HEK293 (cell line): Measurements from ENCODE around the gene CD300E.

Experiments used
- PRDM1 ChIP-seq: fragments of 450-650 bp; formaldehyde crosslinking; IDR thresholded peaks from 2 replicates; pipeline ENCODE4; 2016; ENCODE audit warnings: missing biosample characterization, missing genetic modification characterization
- ZNF133 ChIP-seq: fragments of 450-650 bp; formaldehyde crosslinking; IDR thresholded peaks from 2 replicates; pipeline ENCODE4 v1.5.1; 2016; ENCODE audit warnings: missing biosample characterization, missing genetic modification characterization
- ZNF24 ChIP-seq: fragments of 450-650 bp; formaldehyde crosslinking; IDR thresholded peaks from 2 replicates; pipeline ENCODE4 v1.5.1; 2016; ENCODE audit warnings: missing biosample characterization, missing genetic modification characterization
- ZNF510 ChIP-seq: fragments of 450-650 bp; formaldehyde crosslinking; IDR thresholded peaks from 2 replicates; pipeline ENCODE4 v1.5.1; 2018; ENCODE audit warnings: mild to moderate bottlenecking, missing genetic modification characterization, missing biosample characterization; ENCODE audit not compliant: insufficient replicate concordance
- ZNF548 ChIP-seq: fragments of 450-650 bp; formaldehyde crosslinking; IDR thresholded peaks from 2 replicates; pipeline ENCODE4 v1.5.1; 2016; ENCODE audit warnings: missing biosample characterization, missing genetic modification characterization
- ZNF560 ChIP-seq: fragments of 450-650 bp; formaldehyde crosslinking; IDR thresholded peaks from 2 replicates; pipeline ENCODE4 v1.5.1; 2017; ENCODE audit warnings: missing biosample characterization, missing genetic modification characterization, borderline replicate concordance
- TF ChIP-seq, protein P1 (sequence below): fragments of 450-650 bp; formaldehyde crosslinking; IDR thresholded peaks from 2 replicates; pipeline ENCODE4 v1.5.1; 2016; ENCODE audit warnings: missing biosample characterization, missing genetic modification characterization
- TF ChIP-seq, protein P2 (sequence below): fragments of 450-650 bp; formaldehyde crosslinking; IDR thresholded peaks from 2 replicates; pipeline ENCODE4 v1.5.1; 2016; ENCODE audit warnings: missing biosample characterization, missing genetic modification characterization

DNA sequence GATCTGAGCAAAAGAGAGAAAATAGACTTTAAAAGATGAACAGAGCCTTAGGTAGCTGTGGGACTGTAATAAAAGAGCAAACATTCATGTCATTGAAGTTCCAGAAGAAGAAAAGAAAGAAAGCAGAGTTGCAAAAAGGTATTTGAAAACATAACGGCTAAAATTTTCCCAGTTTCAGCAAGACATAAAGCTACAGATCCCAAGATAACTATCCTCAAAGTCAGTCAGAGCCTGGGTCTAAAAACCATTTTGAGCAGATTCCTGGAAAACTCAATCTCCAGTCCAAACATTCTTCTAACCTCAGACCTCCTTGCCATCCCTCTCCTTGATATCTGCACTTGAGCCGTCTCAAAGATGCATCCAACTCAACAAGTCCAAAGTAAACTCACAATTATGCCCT lies 20.9 kb upstream of the CD300E start:
- TF ChIP-seq, protein P1, sequence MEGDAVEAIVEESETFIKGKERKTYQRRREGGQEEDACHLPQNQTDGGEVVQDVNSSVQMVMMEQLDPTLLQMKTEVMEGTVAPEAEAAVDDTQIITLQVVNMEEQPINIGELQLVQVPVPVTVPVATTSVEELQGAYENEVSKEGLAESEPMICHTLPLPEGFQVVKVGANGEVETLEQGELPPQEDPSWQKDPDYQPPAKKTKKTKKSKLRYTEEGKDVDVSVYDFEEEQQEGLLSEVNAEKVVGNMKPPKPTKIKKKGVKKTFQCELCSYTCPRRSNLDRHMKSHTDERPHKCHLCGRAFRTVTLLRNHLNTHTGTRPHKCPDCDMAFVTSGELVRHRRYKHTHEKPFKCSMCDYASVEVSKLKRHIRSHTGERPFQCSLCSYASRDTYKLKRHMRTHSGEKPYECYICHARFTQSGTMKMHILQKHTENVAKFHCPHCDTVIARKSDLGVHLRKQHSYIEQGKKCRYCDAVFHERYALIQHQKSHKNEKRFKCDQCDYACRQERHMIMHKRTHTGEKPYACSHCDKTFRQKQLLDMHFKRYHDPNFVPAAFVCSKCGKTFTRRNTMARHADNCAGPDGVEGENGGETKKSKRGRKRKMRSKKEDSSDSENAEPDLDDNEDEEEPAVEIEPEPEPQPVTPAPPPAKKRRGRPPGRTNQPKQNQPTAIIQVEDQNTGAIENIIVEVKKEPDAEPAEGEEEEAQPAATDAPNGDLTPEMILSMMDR, result no peak
- TF ChIP-seq ZNF133 (tag by site-specific recombination) (no peak), ZNF24 (tag by site-specific recombination) (no peak), ZNF560 (tag by site-specific recombination) (no peak), PRDM1 (tag by site-specific recombination) (no peak), ZNF548 (tag by site-specific recombination) (no peak), ZNF510 (tag by site-specific recombination) (no peak)
- TF ChIP-seq, protein P2, sequence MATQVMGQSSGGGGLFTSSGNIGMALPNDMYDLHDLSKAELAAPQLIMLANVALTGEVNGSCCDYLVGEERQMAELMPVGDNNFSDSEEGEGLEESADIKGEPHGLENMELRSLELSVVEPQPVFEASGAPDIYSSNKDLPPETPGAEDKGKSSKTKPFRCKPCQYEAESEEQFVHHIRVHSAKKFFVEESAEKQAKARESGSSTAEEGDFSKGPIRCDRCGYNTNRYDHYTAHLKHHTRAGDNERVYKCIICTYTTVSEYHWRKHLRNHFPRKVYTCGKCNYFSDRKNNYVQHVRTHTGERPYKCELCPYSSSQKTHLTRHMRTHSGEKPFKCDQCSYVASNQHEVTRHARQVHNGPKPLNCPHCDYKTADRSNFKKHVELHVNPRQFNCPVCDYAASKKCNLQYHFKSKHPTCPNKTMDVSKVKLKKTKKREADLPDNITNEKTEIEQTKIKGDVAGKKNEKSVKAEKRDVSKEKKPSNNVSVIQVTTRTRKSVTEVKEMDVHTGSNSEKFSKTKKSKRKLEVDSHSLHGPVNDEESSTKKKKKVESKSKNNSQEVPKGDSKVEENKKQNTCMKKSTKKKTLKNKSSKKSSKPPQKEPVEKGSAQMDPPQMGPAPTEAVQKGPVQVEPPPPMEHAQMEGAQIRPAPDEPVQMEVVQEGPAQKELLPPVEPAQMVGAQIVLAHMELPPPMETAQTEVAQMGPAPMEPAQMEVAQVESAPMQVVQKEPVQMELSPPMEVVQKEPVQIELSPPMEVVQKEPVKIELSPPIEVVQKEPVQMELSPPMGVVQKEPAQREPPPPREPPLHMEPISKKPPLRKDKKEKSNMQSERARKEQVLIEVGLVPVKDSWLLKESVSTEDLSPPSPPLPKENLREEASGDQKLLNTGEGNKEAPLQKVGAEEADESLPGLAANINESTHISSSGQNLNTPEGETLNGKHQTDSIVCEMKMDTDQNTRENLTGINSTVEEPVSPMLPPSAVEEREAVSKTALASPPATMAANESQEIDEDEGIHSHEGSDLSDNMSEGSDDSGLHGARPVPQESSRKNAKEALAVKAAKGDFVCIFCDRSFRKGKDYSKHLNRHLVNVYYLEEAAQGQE, result no peak
